GM12865 (cell line): ENCODE results near the gene TAF6.

Source experiments
- DNase-seq: peaks from one replicate; pipeline ENCODE4 v3.0.0; 2010; ENCODE audit warnings: low read depth
- H3K4me3 ChIP-seq: 2 replicates; pipeline ENCODE4 v1.5.1; 2011; ENCODE audit warnings: mild to moderate bottlenecking, low read depth, low read length, control low read depth
- TF ChIP-seq, protein P1 (sequence below): IDR thresholded peaks from 2 replicates; pipeline ENCODE4 v1.5.1; 2011; ENCODE audit warnings: low read length, control low read depth, low read depth, inconsistent platforms; ENCODE audit not compliant: insufficient read depth; ENCODE audit errors: missing control alignments

The TAF6 gene

DNA sequence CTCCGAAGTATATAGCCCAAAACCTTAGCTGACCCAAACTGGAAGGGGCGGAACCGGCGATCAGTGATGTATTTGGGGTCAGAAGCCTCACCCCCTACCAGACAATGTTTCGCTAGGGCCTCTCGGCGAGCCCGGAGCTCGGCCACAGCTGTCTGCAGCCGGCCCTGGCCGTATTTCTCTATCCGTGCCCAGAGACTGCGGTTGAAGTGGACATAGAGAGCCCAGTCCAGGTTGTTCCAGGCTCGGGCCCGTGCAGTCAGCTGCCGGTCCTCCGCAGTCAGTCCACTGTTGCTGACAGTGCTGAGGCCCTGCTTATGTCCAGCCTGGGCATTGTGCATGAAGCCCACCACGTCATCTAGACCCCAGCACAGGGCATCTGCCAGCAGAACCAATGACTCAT, 40.9 kb upstream of the TAF6 start:
- TF ChIP-seq, protein P1, sequence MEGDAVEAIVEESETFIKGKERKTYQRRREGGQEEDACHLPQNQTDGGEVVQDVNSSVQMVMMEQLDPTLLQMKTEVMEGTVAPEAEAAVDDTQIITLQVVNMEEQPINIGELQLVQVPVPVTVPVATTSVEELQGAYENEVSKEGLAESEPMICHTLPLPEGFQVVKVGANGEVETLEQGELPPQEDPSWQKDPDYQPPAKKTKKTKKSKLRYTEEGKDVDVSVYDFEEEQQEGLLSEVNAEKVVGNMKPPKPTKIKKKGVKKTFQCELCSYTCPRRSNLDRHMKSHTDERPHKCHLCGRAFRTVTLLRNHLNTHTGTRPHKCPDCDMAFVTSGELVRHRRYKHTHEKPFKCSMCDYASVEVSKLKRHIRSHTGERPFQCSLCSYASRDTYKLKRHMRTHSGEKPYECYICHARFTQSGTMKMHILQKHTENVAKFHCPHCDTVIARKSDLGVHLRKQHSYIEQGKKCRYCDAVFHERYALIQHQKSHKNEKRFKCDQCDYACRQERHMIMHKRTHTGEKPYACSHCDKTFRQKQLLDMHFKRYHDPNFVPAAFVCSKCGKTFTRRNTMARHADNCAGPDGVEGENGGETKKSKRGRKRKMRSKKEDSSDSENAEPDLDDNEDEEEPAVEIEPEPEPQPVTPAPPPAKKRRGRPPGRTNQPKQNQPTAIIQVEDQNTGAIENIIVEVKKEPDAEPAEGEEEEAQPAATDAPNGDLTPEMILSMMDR: no peak
- DNase-seq: no peak
- no peak overlapping the region for H3K4me3 ChIP-seq

DNA sequence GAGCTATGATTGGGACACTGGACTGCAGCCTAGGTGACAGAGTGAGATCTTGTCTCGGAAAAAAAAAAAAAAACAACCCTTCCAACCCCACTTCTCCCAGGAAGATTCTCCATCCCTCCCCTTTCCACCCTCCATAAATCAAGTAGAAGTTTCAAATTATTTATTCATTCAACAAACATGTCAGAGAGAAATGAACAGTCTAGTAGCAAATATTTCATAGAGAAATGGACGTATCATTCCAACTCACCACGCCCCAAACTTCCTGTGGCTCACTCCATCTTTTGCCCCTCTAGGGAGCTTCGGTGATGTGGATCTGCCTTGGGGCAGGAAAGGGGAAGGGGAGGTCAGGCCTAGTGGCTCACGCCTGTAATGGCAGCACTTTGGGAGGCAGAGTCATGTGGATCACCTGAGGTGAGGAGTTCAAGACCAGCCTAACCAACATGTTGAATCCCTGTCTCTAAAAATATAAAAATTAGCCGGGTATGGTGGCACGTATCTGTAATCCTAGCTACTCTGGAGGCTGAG, 40.0 kb upstream of the TAF6 start:
- TF ChIP-seq, protein P1: peak; percentile 9
- DNase-seq: no peak
- peak overlapping the region; percentile 78 for H3K4me3 ChIP-seq

- H3K4me3 ChIP-seq: peak within 1 kb of the TSS; percentile 78
- TF ChIP-seq, protein P1: no peak
- DNase-seq: peak; percentile 85
These were observed 39.3 kb upstream of the TAF6 start, which contains the start of gene TRAPPC14 for GRCh38 chr7:100158229-100159098. TSS of gene TRAPPC14 (minus strand) at chr7:100158723. CDS start at chr7:100158499, 224 bp downstream.

GRCh38 chr7:100157334-100158228, 38.4 kb upstream of the TAF6 start:
- peak overlapping the region; percentile 78 for H3K4me3 ChIP-seq
- TF ChIP-seq, protein P1: peak; percentile 23
- no peak for DNase-seq

DNA sequence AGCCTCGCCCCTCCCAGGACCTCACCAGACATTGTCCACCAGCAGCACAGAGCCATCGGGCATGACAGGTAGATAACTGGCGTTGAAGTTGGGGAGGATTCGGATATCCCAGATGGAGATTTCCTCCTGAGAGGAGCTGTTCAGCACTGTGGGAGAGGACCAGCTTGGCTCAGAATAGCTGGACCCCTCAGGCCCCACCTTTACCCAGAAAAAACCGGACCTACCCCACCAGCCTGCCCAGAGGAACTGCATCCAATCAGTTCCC, 37.8 kb upstream of the TAF6 start:
- no peak for DNase-seq
- H3K4me3 ChIP-seq: peak overlapping the region; percentile 78
- TF ChIP-seq, protein P1: no peak

DNA sequence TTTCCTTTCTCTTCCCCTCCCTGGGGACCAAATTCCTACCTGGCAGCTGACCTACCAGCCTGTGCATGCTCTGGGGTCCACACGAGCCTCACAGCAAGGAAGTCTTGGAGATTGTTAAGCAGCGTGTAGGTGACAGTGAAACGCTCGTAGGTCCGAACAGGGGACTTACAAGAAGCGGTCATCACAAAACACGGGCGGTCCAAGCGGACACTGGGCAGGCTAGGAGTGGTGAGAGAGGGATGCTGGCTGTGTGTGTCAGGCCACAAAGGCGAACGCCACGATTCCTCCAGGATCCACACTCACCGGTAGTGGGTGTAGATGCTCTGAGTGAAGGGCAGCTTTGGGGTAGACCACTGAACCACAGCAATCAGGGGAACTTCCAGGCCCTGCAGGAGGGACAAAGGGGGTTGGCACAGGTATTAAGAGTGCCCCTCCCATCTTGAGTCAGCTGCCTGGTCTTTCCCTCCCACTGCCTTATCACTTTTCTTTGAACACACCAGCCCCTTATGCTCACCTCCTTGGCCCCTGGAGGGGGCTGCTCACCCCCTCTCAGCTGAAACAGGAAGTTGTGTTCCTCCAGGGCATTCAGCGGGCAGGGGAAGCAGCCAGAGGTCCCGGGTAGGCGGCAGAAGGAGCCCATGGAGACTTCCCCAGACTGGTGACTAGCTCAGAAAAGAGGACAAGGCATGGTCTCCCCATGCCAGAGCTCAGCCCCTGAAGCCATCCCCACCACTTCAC, 37.3 kb upstream of the TAF6 start:
- TF ChIP-seq, protein P1: no peak
- peak; percentile 44 for DNase-seq
- peak overlapping the region; percentile 78; the same call in 1 of the 2 replicates for H3K4me3 ChIP-seq
